HG02642 (cell line): ENCODE data around the gene KDM4C.

Experiments
- ATAC-seq: cut with Tn5 transposase; IDR thresholded peaks from one replicate; pipeline ENCODE4 v1.9.1; 2021; ENCODE audit warnings: mild to moderate bottlenecking; ENCODE audit not compliant: unreplicated experiment, poor library complexity

The KDM4C gene

DNA sequence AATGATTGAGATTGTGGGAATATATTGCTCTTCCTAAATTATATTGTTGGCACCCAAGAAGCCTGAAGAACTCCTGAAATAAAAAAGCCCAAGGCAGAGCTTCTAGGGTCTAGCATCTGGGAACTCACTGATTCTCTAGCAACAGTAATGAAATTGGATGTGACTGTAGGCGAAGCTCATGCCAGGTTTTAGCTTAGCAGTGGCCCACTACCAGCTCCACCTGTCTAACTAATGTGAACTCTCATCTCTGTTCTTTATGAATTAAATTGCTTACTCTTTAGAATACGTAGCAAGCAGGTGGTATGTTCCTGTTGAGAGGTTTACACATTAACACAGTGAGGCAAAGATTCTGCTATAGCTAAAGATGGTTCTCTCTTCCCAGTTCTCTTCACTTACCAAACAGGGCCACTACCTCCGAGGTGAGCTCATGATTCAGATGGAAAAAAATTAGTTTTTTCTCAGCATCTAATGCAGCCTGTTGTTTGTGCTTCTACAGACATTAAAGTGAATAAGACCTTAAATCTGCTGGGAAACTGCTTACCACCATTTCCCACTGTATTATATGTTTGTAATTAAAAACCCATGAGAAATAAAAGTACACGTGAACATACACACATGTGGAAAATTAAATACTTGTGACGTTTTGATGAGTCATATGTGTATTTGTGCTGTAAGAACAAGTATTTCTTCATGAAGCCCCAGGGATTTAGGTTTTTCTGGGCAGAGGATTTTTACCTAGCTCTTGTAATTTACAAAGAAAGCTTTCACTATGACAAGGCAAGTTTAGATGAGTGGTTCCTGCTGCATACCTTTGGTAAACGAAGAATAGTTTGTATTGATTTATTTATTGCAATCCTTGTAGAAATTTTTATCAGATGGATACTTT lies 360.1 kb downstream of the KDM4C start:
- peak; percentile 78 for ATAC-seq

GRCh38 chr9:7118633-7119032 lies 360.9 kb downstream of the KDM4C start:
- peak; percentile 56 for ATAC-seq

DNA sequence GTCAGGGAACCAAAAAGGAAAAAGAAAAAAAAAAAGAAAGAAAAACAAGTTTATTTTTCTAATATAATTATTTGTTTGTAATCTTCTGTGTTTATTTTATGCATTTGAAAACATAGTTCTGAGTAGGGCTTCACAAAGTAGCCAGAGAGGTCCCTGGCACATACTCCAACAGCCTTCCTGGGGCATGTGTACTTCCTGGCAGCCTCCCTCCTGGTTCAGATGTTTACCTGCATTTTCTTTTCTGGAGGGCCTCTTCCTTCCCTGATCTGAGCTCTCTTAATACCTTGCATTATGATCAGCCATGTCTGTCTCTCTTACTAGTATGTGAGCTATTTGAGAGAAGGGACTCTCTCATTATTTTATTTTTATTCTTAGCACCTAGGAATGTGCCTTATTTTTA lies 361.8 kb downstream of the KDM4C start:
- no peak for ATAC-seq

- peak; percentile 31 for ATAC-seq
These were observed 363.3 kb downstream of the KDM4C start for GRCh38 chr9:7121055-7121454.

DNA sequence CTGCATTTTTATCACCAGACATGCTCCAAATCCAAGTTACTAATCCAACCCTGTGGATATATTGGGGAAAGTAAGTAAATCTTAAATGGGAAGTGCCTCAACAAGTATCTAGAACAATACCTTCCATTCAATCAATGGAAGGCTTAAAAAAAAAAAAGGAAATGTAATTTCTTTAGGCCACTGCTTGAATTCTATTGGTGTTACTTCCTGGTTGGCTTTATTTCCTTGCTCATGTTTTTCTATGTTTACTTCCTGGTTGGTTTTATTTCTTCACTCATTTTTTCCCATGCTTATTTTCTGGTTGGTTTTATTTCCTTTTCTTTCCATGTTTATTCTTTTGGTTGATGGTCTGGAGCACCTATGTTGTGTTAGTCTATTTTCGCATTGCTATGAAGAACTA lies 363.9 kb downstream of the KDM4C start:
- ATAC-seq, result no peak

DNA sequence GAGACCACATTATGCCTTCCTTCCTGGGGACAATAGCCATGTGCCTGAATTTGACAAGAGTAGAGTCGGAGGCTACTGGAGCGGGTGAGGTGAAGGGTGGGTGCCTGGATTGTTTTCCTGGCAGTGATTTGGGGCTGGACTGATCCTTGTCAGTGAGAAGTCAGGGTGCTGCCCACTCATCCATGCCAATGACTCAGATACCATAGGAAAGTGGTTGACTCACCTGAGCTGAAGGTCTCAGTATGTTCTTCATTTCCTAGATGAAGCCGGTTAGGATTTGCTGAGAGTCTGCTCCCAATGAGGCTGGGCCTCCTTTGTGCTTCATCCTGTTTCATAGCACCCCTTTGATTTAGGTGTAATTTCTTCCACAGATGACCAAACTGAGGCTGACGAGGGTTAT lies 366.0 kb downstream of the KDM4C start:
- ATAC-seq, result no peak

DNA sequence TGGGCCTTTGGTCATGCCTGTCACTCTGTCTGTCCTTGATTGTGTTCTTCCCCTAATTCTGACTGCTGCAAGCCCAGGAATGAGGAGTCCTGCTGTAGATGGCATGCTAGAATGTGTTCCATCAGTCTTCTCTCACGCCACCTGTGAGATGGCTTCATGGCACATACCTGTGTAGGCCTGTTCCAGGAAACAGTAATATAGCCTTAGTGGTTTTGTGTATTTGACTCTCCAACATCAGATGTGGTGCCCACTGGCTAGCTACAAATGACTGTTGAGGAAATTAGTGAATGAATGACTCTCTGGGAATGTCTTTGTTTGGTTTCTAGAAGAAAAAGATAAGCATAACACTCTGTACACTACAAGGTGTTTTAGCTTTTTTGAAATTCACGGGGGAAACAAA lies 367.5 kb downstream of the KDM4C start:
- no peak for ATAC-seq

GRCh38 chr9:7129391-7129790 lies 371.6 kb downstream of the KDM4C start:
- no peak for ATAC-seq

DNA sequence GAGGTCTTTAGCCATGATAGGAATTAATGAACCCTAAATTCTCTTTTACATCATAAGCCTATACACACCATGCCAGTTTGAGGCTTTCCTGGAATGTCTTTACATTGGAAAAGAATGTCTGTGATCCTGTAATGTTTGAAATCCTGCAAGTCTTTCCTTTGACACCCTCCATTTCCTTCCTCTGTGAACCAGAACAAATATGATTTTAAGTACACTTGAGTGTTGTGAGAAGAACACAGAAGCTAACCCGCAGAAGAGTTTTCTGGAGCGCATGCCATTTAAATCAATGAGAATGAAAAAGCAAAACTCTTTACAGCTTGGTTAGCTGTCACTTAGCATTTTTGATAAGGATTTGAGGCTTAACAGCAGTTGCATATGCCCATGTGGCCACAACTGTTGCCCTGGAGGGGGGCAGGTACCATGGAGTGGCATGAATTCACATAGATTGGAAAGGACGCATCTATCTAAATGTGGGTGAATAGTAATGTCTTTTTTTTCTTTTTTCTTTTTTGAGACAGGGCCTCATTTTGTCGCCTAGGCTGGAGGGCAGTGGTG lies 372.6 kb downstream of the KDM4C start:
- ATAC-seq, result no peak

- no peak for ATAC-seq
These were observed 374.8 kb downstream of the KDM4C start for GRCh38 chr9:7132605-7133004.

DNA sequence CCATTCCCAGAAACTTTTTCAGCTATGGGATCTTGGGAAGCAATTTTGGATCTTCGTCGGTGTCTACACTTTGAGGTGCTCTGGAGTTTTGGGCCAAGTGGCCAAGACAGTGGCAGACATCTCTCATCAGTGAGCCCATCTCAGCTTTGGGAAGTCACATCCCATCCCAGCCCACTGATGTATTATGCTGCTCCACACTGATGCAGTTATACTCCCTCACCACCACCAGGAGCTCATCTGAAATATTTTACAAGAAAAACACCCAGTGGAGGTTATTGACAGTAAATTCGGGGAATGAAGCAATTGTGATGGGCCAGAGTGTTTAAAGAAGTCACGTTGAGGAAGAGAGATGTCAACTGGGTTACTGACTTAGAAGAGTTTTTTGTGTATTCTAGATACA lies 378.0 kb downstream of the KDM4C start:
- no peak for ATAC-seq

DNA sequence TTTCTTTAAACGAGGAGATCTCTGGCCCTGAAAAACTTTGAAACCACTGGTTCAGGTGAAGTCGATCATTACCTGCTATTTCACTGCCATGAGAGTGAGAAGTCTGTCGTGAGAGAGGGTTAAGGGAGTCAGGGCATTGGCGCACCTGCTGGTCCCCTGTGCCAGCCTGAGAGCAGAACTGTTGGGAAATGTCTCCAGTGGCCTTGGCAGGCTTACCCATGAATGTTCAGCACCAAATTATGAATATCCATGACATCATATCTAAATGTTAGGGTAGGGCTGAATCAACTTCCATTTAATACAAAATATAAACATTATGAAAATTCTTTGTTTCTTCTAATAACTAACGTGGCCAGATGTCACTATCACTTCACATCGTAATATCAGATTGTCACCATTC lies 379.3 kb downstream of the KDM4C start:
- ATAC-seq, result no peak

DNA sequence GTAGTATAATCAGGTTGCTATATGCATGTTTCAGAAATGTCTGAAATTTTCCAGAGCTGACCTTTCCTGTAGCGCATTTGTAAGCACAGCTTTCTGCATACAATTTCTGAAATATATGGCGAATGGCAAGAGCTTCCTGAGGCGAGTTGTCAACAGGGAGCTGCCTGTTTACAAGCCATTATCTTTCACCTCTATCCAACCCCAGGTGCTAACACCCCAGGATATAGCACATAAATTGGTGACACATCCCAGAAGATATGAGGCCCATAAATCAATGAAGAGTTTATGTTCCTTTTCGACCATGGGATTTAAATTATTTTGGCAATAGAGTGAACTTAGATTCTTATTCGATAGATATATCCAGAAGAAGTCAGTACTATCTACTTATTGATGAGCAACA lies 379.8 kb downstream of the KDM4C start:
- no peak for ATAC-seq

DNA sequence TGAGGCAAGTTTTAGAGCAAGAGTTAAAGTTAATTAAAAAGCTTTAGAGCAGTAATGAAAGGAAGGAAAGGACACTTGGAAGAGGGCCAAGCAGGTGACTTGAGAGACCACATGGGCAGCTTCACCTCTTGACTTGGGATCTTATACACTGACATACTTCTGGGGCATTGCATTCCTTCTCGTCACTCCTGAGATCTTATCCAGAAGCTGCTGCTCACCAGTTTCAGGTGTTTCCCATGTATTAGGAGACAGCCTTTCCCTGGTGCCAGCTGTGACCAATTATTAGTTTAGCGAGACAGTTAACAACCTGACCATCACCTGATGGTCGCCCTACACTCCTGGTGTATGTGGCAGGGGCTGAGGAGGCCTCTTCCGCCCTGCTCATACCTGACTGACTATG lies 382.1 kb downstream of the KDM4C start:
- no peak for ATAC-seq

GRCh38 chr9:7140401-7140800 lies 382.6 kb downstream of the KDM4C start:
- no peak for ATAC-seq

DNA sequence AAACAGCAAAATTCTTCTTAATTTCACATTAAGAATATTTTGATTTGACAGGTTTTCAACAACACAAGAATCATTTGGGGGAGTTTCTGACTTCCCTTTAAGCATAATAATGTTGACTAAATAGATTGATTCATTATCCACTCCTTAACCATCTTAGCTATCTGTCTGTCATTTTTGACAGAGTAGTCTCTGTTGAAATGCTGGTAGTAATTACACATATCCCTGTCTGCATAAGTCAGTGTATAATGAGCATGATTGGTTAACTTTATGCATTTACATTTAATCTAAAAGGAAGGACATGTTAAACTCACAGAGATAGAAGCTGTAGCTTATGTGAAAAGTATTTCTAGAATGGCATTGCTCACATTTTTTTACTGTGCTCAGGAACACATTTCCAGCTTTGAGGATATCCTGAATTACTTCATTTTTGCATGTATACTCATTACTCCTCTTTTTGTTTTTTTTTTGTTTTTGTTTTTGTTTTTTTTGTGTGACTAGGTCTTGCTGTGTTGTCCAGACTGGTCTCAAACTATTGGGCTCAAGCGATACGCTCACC lies 385.9 kb downstream of the KDM4C start:
- ATAC-seq, result no peak

DNA sequence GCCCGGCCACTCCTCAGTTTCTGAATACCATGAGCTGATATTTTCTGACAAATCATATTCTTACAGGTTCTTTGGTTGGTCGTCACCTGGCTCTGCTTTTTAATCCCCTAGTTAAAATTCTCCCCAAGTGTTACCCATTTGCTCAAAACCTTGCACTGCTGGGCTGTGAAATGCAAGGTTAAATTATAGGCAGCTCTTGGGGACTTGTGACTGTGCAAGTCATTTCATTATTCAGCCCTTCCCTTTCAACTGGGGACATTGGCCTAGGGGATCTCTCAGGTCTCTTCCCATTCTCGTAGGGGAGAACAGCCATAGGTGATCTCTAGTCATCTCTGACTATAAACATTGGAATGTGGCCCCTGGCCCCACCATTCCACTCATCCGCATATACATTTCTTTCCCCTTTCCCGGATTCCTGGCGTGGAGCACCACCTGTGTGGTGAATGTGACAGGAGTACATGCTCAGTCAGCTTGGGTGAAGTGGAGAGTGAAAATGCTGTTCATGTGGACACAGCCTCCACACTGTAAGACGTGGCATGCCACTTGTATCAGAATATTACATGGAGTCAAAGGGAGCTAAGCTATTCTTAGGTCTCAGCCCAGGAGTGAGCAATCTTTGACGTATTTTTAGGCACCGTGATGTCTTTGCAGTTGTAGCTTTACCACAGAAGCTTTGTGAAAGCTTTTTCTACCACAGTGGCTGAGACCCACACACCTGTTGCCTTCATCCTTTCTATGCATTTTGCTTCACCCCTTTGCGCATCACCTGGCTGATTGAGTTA lies 386.7 kb downstream of the KDM4C start:
- ATAC-seq, result no peak

- no peak for ATAC-seq
These were observed 387.7 kb downstream of the KDM4C start for GRCh38 chr9:7145361-7146069.

GRCh38 chr9:7146582-7146981 lies 388.8 kb downstream of the KDM4C start:
- ATAC-seq, result no peak
